HCT116 (cell line): ENCODE data around the gene NLRP6. TPM values are rescaled to one million over a fixed set of nuclear protein-coding genes. Genes with fewer than 3 reads are reported as not detected.

ENCODE experiments used
- ATAC-seq: fragments of 200-7000 bp; cut with Tn5 transposase; 2 replicates; pipeline ENCODE4 v1.9.1; 2020; ENCODE audit warnings: mild to moderate bottlenecking, moderate library complexity
- BruUV-seq: library from RNA; stranded (reverse); fragments of 400-500 nt; replicated peaks from 2 replicates; lab custom pipeline; 2021; lab: Mats Ljungman, UMichigan
- CTCF ChIA-PET: fragments of 300-600 bp; sonication (Branson Sonifier 250); formaldehyde crosslinking; loops from one replicate; lab custom pipeline; 2021; ENCODE audit warnings: antibody characterized with exemption; lab: Charles Lee
- POLR2A ChIA-PET: fragments of 300-600, 350-600 bp; sonication (Branson Sonifier 250); formaldehyde crosslinking; loops from one replicate; lab custom pipeline; 2021; ENCODE audit warnings: antibody characterized with exemption; lab: Charles Lee
- RAD21 ChIA-PET, 2 experiments: fragments of 300-600 bp; sonication (Branson Sonifier 250); formaldehyde crosslinking; loops; one replicate each; lab custom pipeline; 2023; ENCODE audit warnings: low total read pairs in 2 of 2; ENCODE audit not compliant: uncharacterized antibody in 2 of 2, unreplicated experiment in 2 of 2, low non-redundant PET in 1 of 2; lab: Charles Lee
- DNase-seq: peaks from one replicate; pipeline ENCODE4 v3.0.0-alpha.2; 2010; ENCODE audit warnings: low read depth, low spot score
- H2AFZ ChIP-seq: fragments of 200-600 bp; shearing (Covaris generic), sonication (generic); 2 replicates; pipeline ENCODE4 v1.6.1; 2017; ENCODE audit warnings: low read depth, mixed run types, mixed read lengths, antibody characterized with exemption, low read length; ENCODE audit not compliant: poor library complexity, severe bottlenecking
- H3K27ac ChIP-seq: 2 replicates; pipeline ENCODE4 v1.5.1; 2012; ENCODE audit warnings: low read depth, low read length
- H3K27me3 ChIP-seq: fragments of 200-600 bp; sonication (generic); 2 replicates; pipeline ENCODE4 v1.6.1; 2016; ENCODE audit warnings: mixed run types, low read length, mixed read lengths; ENCODE audit not compliant: insufficient read depth
- H3K36me3 ChIP-seq, 2 experiments: fragments of 200-500 bp in 1 of 2; fragments of 200-600 bp in 1 of 2; sonication (Bioruptor generic) in 1 of 2; sonication (generic) in 1 of 2; 2 replicates each; pipeline versions ENCODE4 v1.5.1 to v1.6.1; 2014 to 2016; ENCODE audit warnings: low read length in 2 of 2, inconsistent platforms in 1 of 2, mixed read lengths in 1 of 2, mixed run types in 1 of 2; ENCODE audit not compliant: insufficient read depth in 2 of 2, control insufficient read depth in 1 of 2
- H3K4me1 ChIP-seq, 2 experiments: fragments of 200-600 bp in 1 of 2; sonication (generic) in 1 of 2; 2 replicates each; pipeline versions ENCODE4 v1.5.1 to v1.6.1; 2012 to 2017; ENCODE audit warnings: low read length in 2 of 2, inconsistent platforms in 1 of 2, mild to moderate bottlenecking in 1 of 2, mixed read lengths in 1 of 2, mixed run types in 1 of 2, moderate library complexity in 1 of 2; ENCODE audit not compliant: insufficient read depth in 2 of 2, control insufficient read depth in 1 of 2
- H3K4me2 ChIP-seq: fragments of 200-600 bp; sonication (generic); 2 replicates; pipeline ENCODE4 v1.6.1; 2017; ENCODE audit warnings: mixed run types, low read length, mixed read lengths
- H3K4me3 ChIP-seq, 2 experiments: fragments of 200-600 bp in 1 of 2; sonication (generic) in 1 of 2; replicated peaks in 1 of 2; 2 replicates each; pipeline ENCODE4 v1.5.1; 2011 to 2016; ENCODE audit warnings: low read length in 2 of 2, control low read depth in 1 of 2, low read depth in 1 of 2, mild to moderate bottlenecking in 1 of 2, mixed read lengths in 1 of 2, mixed run types in 1 of 2
- H3K79me2 ChIP-seq: fragments of 200-600 bp; sonication (generic); 2 replicates; pipeline ENCODE4 v1.6.1; 2017; ENCODE audit warnings: mild to moderate bottlenecking, mixed run types, low read length, moderate library complexity, mixed read lengths; ENCODE audit not compliant: insufficient read depth
- H3K9ac ChIP-seq: fragments of 200-600 bp; sonication (generic); 2 replicates; pipeline ENCODE4 v1.6.1; 2016; ENCODE audit warnings: low read length, mixed read lengths
- H3K9me2 ChIP-seq: fragments of 200-600 bp; sonication (generic), shearing (Covaris generic); 2 replicates; pipeline ENCODE4 v1.6.1; 2017; ENCODE audit warnings: mixed run types, mild to moderate bottlenecking, moderate library complexity; ENCODE audit not compliant: insufficient read depth
- H3K9me3 ChIP-seq, 2 experiments: fragments of 200-500 bp in 1 of 2; fragments of 200-600 bp in 1 of 2; sonication (Bioruptor generic) in 1 of 2; sonication (generic) in 1 of 2; 2 replicates each; pipeline ENCODE4 v1.6.1; 2014 to 2017; ENCODE audit warnings: low read length in 2 of 2, mixed read lengths in 2 of 2, inconsistent platforms in 1 of 2, low read depth in 1 of 2, mild to moderate bottlenecking in 1 of 2, mixed run types in 1 of 2, moderate library complexity in 1 of 2; ENCODE audit not compliant: control insufficient read depth in 1 of 2, insufficient read depth in 1 of 2
- H4K20me1 ChIP-seq: fragments of 200-600 bp; sonication (generic), shearing (Covaris generic); 2 replicates; pipeline ENCODE4 v1.6.1; 2017; ENCODE audit warnings: mixed run types, mild to moderate bottlenecking, moderate library complexity; ENCODE audit not compliant: insufficient read depth
- ATF3 ChIP-seq: IDR thresholded peaks from 2 replicates; pipeline ENCODE4 v1.6.1; 2012
- CBX3 ChIP-seq: IDR thresholded peaks from 2 replicates; pipeline ENCODE4 v1.6.1; 2012; ENCODE audit warnings: low read depth
- CTCF ChIP-seq, 3 experiments: fragments of 200-600 bp in 1 of 3; sonication (generic) in 1 of 3; IDR thresholded peaks in 2 of 3; conservative IDR thresholded peaks in 1 of 3; 2 replicates each; pipeline ENCODE4 v1.5.1; 2012 to 2017; ENCODE audit warnings: low read depth in 2 of 3, low read length in 2 of 3, antibody characterized with exemption in 1 of 3, borderline replicate concordance in 1 of 3, control low read depth in 1 of 3, mild to moderate bottlenecking in 1 of 3, mixed read lengths in 1 of 3, mixed run types in 1 of 3, moderate library complexity in 1 of 3; ENCODE audit not compliant: insufficient read depth in 1 of 3
- EGR1 ChIP-seq: IDR thresholded peaks from 2 replicates; pipeline ENCODE4 v1.6.1; 2012; ENCODE audit warnings: low read depth
- ELF1 ChIP-seq: IDR thresholded peaks from 2 replicates; pipeline ENCODE4 v1.6.1; 2012; ENCODE audit warnings: low read depth, borderline replicate concordance
- EZH2 ChIP-seq: fragments of 200-600 bp; sonication (generic); IDR thresholded peaks from 2 replicates; pipeline ENCODE4 v1.6.1; 2017; ENCODE audit warnings: antibody characterized with exemption, mixed run types
- EZH2phosphoT487 ChIP-seq: fragments of 200-600 bp; IDR thresholded peaks from 2 replicates; pipeline ENCODE4 v1.6.1; 2018; ENCODE audit warnings: antibody characterized with exemption, borderline replicate concordance
- FOSL1 ChIP-seq: IDR thresholded peaks from 2 replicates; pipeline ENCODE4 v1.6.1; 2012; ENCODE audit warnings: low read depth
- MAX ChIP-seq: IDR thresholded peaks from 2 replicates; pipeline ENCODE4 v1.6.1; 2012
- POLR2A ChIP-seq: IDR thresholded peaks from 2 replicates; pipeline ENCODE4 v1.7.0; 2011; ENCODE audit warnings: borderline replicate concordance; ENCODE audit not compliant: insufficient read depth, insufficient read length; ENCODE audit errors: extremely low read depth
- POLR2AphosphoS5 ChIP-seq: IDR thresholded peaks from 2 replicates; pipeline ENCODE4 v1.6.1; 2011; ENCODE audit warnings: mild to moderate bottlenecking, low read depth, low read length, moderate library complexity
- RAD21 ChIP-seq: IDR thresholded peaks from 2 replicates; pipeline ENCODE4 v1.6.1; 2012; ENCODE audit warnings: low read depth, mild to moderate bottlenecking
- REST ChIP-seq: IDR thresholded peaks from 2 replicates; pipeline ENCODE4 v1.6.1; 2012; ENCODE audit warnings: low read depth
- SIN3A ChIP-seq: IDR thresholded peaks from 2 replicates; pipeline ENCODE4 v1.6.1; 2012; ENCODE audit warnings: low read depth
- SP1 ChIP-seq: IDR thresholded peaks from 2 replicates; pipeline ENCODE4 v1.6.1; 2012; ENCODE audit warnings: low read depth
- ZBTB33 ChIP-seq: IDR thresholded peaks from 2 replicates; pipeline ENCODE4 v1.6.1; 2011; ENCODE audit warnings: mild to moderate bottlenecking, low read length, moderate library complexity; ENCODE audit not compliant: insufficient replicate concordance; ENCODE audit errors: extremely low read depth
- ZNF274 ChIP-seq: fragments of 200-500 bp; sonication (Bioruptor generic); IDR thresholded peaks from 2 replicates; pipeline ENCODE4 v1.6.1; 2014; ENCODE audit warnings: mild to moderate bottlenecking, low read depth, low read length, inconsistent platforms
- intact Hi-C: fragments of 100-400 bp; cut with micrococcal nuclease; formaldehyde crosslinking; loops from 2 replicates; pipeline ENCODE4 v1.10.0; 2022
- total RNA-seq: library from RNA; stranded (reverse); gene quantifications from one replicate; pipeline ENCODE4 v1.2.1, GENCODE V29; 2021; ENCODE audit not compliant: unreplicated experiment

The NLRP6 gene
- total RNA-seq, 1 experiment from 2014 or later, result not detected

GRCh38 chr11:325796-326591 lies 47.8 kb downstream of the NLRP6 start:
- BruUV-seq, result no TSS peak
- Histone ChIP-seq H3K27me3 (no peaks in the 10 kb centered on the region), H3K36me3 (no peaks in the 10 kb centered on the region)
- no peak for TF ChIP-seq RAD21
- TF ChIP-seq FOSL1, result no peak
- TF ChIP-seq ZBTB33, result no peak
- TF ChIP-seq ELF1, result no peak
- TF ChIP-seq POLR2A, result no peak
- no peak for TF ChIP-seq MAX
- TF ChIP-seq EGR1, result no peak
- no peak for TF ChIP-seq CBX3
- TF ChIP-seq ZNF274, result no peak
- TF ChIP-seq SP1, result no peak
- TF ChIP-seq EZH2phosphoT487, result no peak
- no peak for TF ChIP-seq ATF3
- TF ChIP-seq REST, result no peak
- no peak for TF ChIP-seq EZH2
- no peak for TF ChIP-seq SIN3A
- TF ChIP-seq CTCF (IDR thresholded peaks at IDR 0.05 in 2 of 3, conservative IDR thresholded peaks at IDR 0.05 in 1 of 3; ENCODE audit: borderline replicate concordance in 1 of 3, insufficient read depth in 1 of 3, low read depth in 2 of 3, low read length in 2 of 3), result no peak
- no peak for TF ChIP-seq POLR2AphosphoS5
- TF ChIP-seq, all 23 proteins: peak for 0
- intact Hi-C loops, result no loop called here
- ChIA-PET CTCF (no interaction called here), RAD21 (no interaction called here), POLR2A (no interaction called here)
- Histone ChIP-seq H3K79me2 (no peaks in the 10 kb centered on the region), H3K9me2 (no peaks in the 10 kb centered on the region), H2AFZ (no peak overlapping the region), H3K4me1 (peaks cover 0 to 9% of the 10 kb centered on the region in 2 experiments; a peak in 3 of 4 replicates), H4K20me1 (no peaks in the 10 kb centered on the region), H3K4me2 (no peak overlapping the region), H3K9ac (no peak overlapping the region), H3K4me3 (no peak overlapping the region), H3K9me3 (no peaks in the 10 kb centered on the region), H3K27ac (no peak overlapping the region)
- ATAC-seq, result no peak
- DNase-seq, result no peak
